HCT116 (cell line): ENCODE measurements around the gene DPYSL4. TPM values are rescaled to one million over a fixed set of nuclear protein-coding genes. Genes with fewer than 3 reads are reported as not detected.

ENCODE experiments used
- ATAC-seq: fragments of 200-7000 bp; cut with Tn5 transposase; 2 replicates; pipeline ENCODE4 v1.9.1; 2020; ENCODE audit warnings: mild to moderate bottlenecking, moderate library complexity
- BruUV-seq: library from RNA; stranded (reverse); fragments of 400-500 nt; replicated peaks from 2 replicates; lab custom pipeline; 2021; lab: Mats Ljungman, UMichigan
- CTCF ChIA-PET: fragments of 300-600 bp; sonication (Branson Sonifier 250); formaldehyde crosslinking; loops from one replicate; lab custom pipeline; 2021; ENCODE audit warnings: antibody characterized with exemption; lab: Charles Lee
- POLR2A ChIA-PET: fragments of 300-600, 350-600 bp; sonication (Branson Sonifier 250); formaldehyde crosslinking; loops from one replicate; lab custom pipeline; 2021; ENCODE audit warnings: antibody characterized with exemption; lab: Charles Lee
- RAD21 ChIA-PET, 2 experiments: fragments of 300-600 bp; sonication (Branson Sonifier 250); formaldehyde crosslinking; loops; one replicate each; lab custom pipeline; 2023; ENCODE audit warnings: low total read pairs in 2 of 2; ENCODE audit not compliant: uncharacterized antibody in 2 of 2, unreplicated experiment in 2 of 2, low non-redundant PET in 1 of 2; lab: Charles Lee
- DNase-seq: peaks from one replicate; pipeline ENCODE4 v3.0.0-alpha.2; 2010; ENCODE audit warnings: low read depth, low spot score
- H2AFZ ChIP-seq: fragments of 200-600 bp; shearing (Covaris generic), sonication (generic); 2 replicates; pipeline ENCODE4 v1.6.1; 2017; ENCODE audit warnings: low read depth, mixed run types, mixed read lengths, antibody characterized with exemption, low read length; ENCODE audit not compliant: poor library complexity, severe bottlenecking
- H3K27ac ChIP-seq: 2 replicates; pipeline ENCODE4 v1.5.1; 2012; ENCODE audit warnings: low read depth, low read length
- H3K27me3 ChIP-seq: fragments of 200-600 bp; sonication (generic); 2 replicates; pipeline ENCODE4 v1.6.1; 2016; ENCODE audit warnings: mixed run types, low read length, mixed read lengths; ENCODE audit not compliant: insufficient read depth
- H3K36me3 ChIP-seq, 2 experiments: fragments of 200-500 bp in 1 of 2; fragments of 200-600 bp in 1 of 2; sonication (Bioruptor generic) in 1 of 2; sonication (generic) in 1 of 2; 2 replicates each; pipeline versions ENCODE4 v1.5.1 to v1.6.1; 2014 to 2016; ENCODE audit warnings: low read length in 2 of 2, inconsistent platforms in 1 of 2, mixed read lengths in 1 of 2, mixed run types in 1 of 2; ENCODE audit not compliant: insufficient read depth in 2 of 2, control insufficient read depth in 1 of 2
- H3K4me1 ChIP-seq, 2 experiments: fragments of 200-600 bp in 1 of 2; sonication (generic) in 1 of 2; 2 replicates each; pipeline versions ENCODE4 v1.5.1 to v1.6.1; 2012 to 2017; ENCODE audit warnings: low read length in 2 of 2, inconsistent platforms in 1 of 2, mild to moderate bottlenecking in 1 of 2, mixed read lengths in 1 of 2, mixed run types in 1 of 2, moderate library complexity in 1 of 2; ENCODE audit not compliant: insufficient read depth in 2 of 2, control insufficient read depth in 1 of 2
- H3K4me2 ChIP-seq: fragments of 200-600 bp; sonication (generic); 2 replicates; pipeline ENCODE4 v1.6.1; 2017; ENCODE audit warnings: mixed run types, low read length, mixed read lengths
- H3K4me3 ChIP-seq, 2 experiments: fragments of 200-600 bp in 1 of 2; sonication (generic) in 1 of 2; replicated peaks in 1 of 2; 2 replicates each; pipeline ENCODE4 v1.5.1; 2011 to 2016; ENCODE audit warnings: low read length in 2 of 2, control low read depth in 1 of 2, low read depth in 1 of 2, mild to moderate bottlenecking in 1 of 2, mixed read lengths in 1 of 2, mixed run types in 1 of 2
- H3K79me2 ChIP-seq: fragments of 200-600 bp; sonication (generic); 2 replicates; pipeline ENCODE4 v1.6.1; 2017; ENCODE audit warnings: mild to moderate bottlenecking, mixed run types, low read length, moderate library complexity, mixed read lengths; ENCODE audit not compliant: insufficient read depth
- H3K9ac ChIP-seq: fragments of 200-600 bp; sonication (generic); 2 replicates; pipeline ENCODE4 v1.6.1; 2016; ENCODE audit warnings: low read length, mixed read lengths
- H3K9me2 ChIP-seq: fragments of 200-600 bp; sonication (generic), shearing (Covaris generic); 2 replicates; pipeline ENCODE4 v1.6.1; 2017; ENCODE audit warnings: mixed run types, mild to moderate bottlenecking, moderate library complexity; ENCODE audit not compliant: insufficient read depth
- H3K9me3 ChIP-seq, 2 experiments: fragments of 200-500 bp in 1 of 2; fragments of 200-600 bp in 1 of 2; sonication (Bioruptor generic) in 1 of 2; sonication (generic) in 1 of 2; 2 replicates each; pipeline ENCODE4 v1.6.1; 2014 to 2017; ENCODE audit warnings: low read length in 2 of 2, mixed read lengths in 2 of 2, inconsistent platforms in 1 of 2, low read depth in 1 of 2, mild to moderate bottlenecking in 1 of 2, mixed run types in 1 of 2, moderate library complexity in 1 of 2; ENCODE audit not compliant: control insufficient read depth in 1 of 2, insufficient read depth in 1 of 2
- H4K20me1 ChIP-seq: fragments of 200-600 bp; sonication (generic), shearing (Covaris generic); 2 replicates; pipeline ENCODE4 v1.6.1; 2017; ENCODE audit warnings: mixed run types, mild to moderate bottlenecking, moderate library complexity; ENCODE audit not compliant: insufficient read depth
- ELF1 ChIP-seq: IDR thresholded peaks from 2 replicates; pipeline ENCODE4 v1.6.1; 2012; ENCODE audit warnings: low read depth, borderline replicate concordance
- EZH2phosphoT487 ChIP-seq: fragments of 200-600 bp; IDR thresholded peaks from 2 replicates; pipeline ENCODE4 v1.6.1; 2018; ENCODE audit warnings: antibody characterized with exemption, borderline replicate concordance
- FOSL1 ChIP-seq: IDR thresholded peaks from 2 replicates; pipeline ENCODE4 v1.6.1; 2012; ENCODE audit warnings: low read depth
- POLR2A ChIP-seq: IDR thresholded peaks from 2 replicates; pipeline ENCODE4 v1.7.0; 2011; ENCODE audit warnings: borderline replicate concordance; ENCODE audit not compliant: insufficient read depth, insufficient read length; ENCODE audit errors: extremely low read depth
- POLR2AphosphoS5 ChIP-seq: IDR thresholded peaks from 2 replicates; pipeline ENCODE4 v1.6.1; 2011; ENCODE audit warnings: mild to moderate bottlenecking, low read depth, low read length, moderate library complexity
- SIN3A ChIP-seq: IDR thresholded peaks from 2 replicates; pipeline ENCODE4 v1.6.1; 2012; ENCODE audit warnings: low read depth
- SP1 ChIP-seq: IDR thresholded peaks from 2 replicates; pipeline ENCODE4 v1.6.1; 2012; ENCODE audit warnings: low read depth
- ZNF274 ChIP-seq: fragments of 200-500 bp; sonication (Bioruptor generic); IDR thresholded peaks from 2 replicates; pipeline ENCODE4 v1.6.1; 2014; ENCODE audit warnings: mild to moderate bottlenecking, low read depth, low read length, inconsistent platforms
- intact Hi-C: fragments of 100-400 bp; cut with micrococcal nuclease; formaldehyde crosslinking; loops from 2 replicates; pipeline ENCODE4 v1.10.0; 2022
- total RNA-seq: library from RNA; stranded (reverse); gene quantifications from one replicate; pipeline ENCODE4 v1.2.1, GENCODE V29; 2021; ENCODE audit not compliant: unreplicated experiment
- TF ChIP-seq, protein P1 (sequence below), 3 experiments: fragments of 200-600 bp in 1 of 3; sonication (generic) in 1 of 3; IDR thresholded peaks in 2 of 3; conservative IDR thresholded peaks in 1 of 3; 2 replicates each; pipeline ENCODE4 v1.5.1; 2012 to 2017; ENCODE audit warnings: low read depth in 2 of 3, low read length in 2 of 3, antibody characterized with exemption in 1 of 3, borderline replicate concordance in 1 of 3, control low read depth in 1 of 3, mild to moderate bottlenecking in 1 of 3, mixed read lengths in 1 of 3, mixed run types in 1 of 3, moderate library complexity in 1 of 3; ENCODE audit not compliant: insufficient read depth in 1 of 3
- TF ChIP-seq, protein P2 (sequence below): IDR thresholded peaks from 2 replicates; pipeline ENCODE4 v1.6.1; 2012; ENCODE audit warnings: low read depth
- TF ChIP-seq, protein P3 (sequence below): IDR thresholded peaks from 2 replicates; pipeline ENCODE4 v1.6.1; 2012

Gene DPYSL4
- total RNA-seq, 1 experiment from 2014 or later: 5.4 TPM

DNA sequence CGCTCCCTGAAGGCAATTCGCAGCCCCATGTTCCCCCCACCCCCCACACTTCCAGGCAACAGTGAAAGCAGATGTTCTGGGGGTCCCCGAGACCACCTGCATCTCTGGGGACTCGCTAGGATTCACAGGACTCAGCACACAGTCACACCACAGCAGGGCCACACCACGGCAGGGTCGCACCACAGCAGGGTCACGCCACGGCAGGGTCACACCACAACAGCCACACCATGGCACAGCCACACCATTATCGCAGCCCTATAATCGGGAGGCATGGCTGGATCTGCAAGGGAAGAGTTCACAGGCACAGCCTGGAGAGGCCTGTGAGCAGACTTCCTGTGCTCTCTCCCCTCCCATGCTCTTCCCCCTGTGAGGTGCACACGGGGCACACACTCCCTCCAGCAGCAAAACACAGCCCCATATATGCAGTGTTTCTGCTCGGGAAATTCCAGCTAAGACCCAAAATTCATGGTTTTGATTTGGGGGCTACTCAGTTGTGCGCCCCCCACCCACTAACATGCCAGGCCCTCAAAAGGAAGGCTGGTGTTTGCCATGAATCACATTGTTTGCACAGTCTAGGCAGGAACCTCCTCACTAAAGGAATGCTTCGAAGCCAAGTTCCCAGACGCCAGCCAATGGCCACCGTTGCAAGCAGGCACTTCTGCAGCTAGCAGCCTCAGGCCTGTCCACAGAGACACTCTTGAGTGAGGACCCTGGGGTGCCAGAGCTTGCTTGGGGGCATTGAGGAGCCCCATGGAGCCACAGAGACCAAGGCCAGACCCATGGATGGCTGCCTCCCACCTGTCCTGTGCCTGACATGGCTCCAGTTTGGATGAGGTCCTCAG is 7.0 kb upstream of the DPYSL4 start:
- POLR2A ChIA-PET: no interaction called here
- Histone ChIP-seq H2AFZ (no peak overlapping the region), H3K4me2 (no peak overlapping the region), H3K4me3 (no peak overlapping the region), H3K9me3 (no peaks in the 10 kb centered on the region), H3K79me2 (no peaks in the 10 kb centered on the region), H3K27ac (no peak overlapping the region), H3K4me1 (no peaks in the 10 kb centered on the region), H3K27me3 (peaks cover 10% of the 10 kb centered on the region; the same call in 1 of the 2 replicates), H3K36me3 (no peaks in the 10 kb centered on the region), H3K9ac (no peak overlapping the region), H4K20me1 (no peaks in the 10 kb centered on the region), H3K9me2 (no peaks in the 10 kb centered on the region)
- intact Hi-C loops: no loop called here
- no peak for TF ChIP-seq ZNF274
- no peak for TF ChIP-seq SIN3A
- TF ChIP-seq POLR2AphosphoS5: no peak
- no peak for TF ChIP-seq FOSL1
- TF ChIP-seq, protein P1, sequence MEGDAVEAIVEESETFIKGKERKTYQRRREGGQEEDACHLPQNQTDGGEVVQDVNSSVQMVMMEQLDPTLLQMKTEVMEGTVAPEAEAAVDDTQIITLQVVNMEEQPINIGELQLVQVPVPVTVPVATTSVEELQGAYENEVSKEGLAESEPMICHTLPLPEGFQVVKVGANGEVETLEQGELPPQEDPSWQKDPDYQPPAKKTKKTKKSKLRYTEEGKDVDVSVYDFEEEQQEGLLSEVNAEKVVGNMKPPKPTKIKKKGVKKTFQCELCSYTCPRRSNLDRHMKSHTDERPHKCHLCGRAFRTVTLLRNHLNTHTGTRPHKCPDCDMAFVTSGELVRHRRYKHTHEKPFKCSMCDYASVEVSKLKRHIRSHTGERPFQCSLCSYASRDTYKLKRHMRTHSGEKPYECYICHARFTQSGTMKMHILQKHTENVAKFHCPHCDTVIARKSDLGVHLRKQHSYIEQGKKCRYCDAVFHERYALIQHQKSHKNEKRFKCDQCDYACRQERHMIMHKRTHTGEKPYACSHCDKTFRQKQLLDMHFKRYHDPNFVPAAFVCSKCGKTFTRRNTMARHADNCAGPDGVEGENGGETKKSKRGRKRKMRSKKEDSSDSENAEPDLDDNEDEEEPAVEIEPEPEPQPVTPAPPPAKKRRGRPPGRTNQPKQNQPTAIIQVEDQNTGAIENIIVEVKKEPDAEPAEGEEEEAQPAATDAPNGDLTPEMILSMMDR (IDR thresholded peaks at IDR 0.05 in 2 of 3, conservative IDR thresholded peaks at IDR 0.05 in 1 of 3; ENCODE audit: borderline replicate concordance in 1 of 3, insufficient read depth in 1 of 3, low read depth in 2 of 3, low read length in 2 of 3): no peak
- TF ChIP-seq SP1: no peak
- TF ChIP-seq ELF1: no peak
- TF ChIP-seq, protein P2, sequence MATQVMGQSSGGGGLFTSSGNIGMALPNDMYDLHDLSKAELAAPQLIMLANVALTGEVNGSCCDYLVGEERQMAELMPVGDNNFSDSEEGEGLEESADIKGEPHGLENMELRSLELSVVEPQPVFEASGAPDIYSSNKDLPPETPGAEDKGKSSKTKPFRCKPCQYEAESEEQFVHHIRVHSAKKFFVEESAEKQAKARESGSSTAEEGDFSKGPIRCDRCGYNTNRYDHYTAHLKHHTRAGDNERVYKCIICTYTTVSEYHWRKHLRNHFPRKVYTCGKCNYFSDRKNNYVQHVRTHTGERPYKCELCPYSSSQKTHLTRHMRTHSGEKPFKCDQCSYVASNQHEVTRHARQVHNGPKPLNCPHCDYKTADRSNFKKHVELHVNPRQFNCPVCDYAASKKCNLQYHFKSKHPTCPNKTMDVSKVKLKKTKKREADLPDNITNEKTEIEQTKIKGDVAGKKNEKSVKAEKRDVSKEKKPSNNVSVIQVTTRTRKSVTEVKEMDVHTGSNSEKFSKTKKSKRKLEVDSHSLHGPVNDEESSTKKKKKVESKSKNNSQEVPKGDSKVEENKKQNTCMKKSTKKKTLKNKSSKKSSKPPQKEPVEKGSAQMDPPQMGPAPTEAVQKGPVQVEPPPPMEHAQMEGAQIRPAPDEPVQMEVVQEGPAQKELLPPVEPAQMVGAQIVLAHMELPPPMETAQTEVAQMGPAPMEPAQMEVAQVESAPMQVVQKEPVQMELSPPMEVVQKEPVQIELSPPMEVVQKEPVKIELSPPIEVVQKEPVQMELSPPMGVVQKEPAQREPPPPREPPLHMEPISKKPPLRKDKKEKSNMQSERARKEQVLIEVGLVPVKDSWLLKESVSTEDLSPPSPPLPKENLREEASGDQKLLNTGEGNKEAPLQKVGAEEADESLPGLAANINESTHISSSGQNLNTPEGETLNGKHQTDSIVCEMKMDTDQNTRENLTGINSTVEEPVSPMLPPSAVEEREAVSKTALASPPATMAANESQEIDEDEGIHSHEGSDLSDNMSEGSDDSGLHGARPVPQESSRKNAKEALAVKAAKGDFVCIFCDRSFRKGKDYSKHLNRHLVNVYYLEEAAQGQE: no peak
- no peak for TF ChIP-seq POLR2A
- TF ChIP-seq EZH2phosphoT487: no peak
- TF ChIP-seq, protein P3, sequence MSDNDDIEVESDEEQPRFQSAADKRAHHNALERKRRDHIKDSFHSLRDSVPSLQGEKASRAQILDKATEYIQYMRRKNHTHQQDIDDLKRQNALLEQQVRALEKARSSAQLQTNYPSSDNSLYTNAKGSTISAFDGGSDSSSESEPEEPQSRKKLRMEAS: no peak
- RAD21 ChIA-PET: no interaction called here
- ATAC-seq (no peak), DNase-seq (no peak)
- BruUV-seq: no TSS peak
- CTCF ChIA-PET: no interaction called here
